Fibroblast of lung (primary cell): Measurements from ENCODE around the gene HM13. TPM values are rescaled to one million over a fixed set of nuclear protein-coding genes. Genes with fewer than 3 reads are reported as not detected.
A peak's percentile ranks its signal among the peaks of the same experiment; 100 is the strongest.
"Not testable (repeated sequence)": the region's sequence is repeated elsewhere in the genome, so short reads cannot be mapped to it uniquely, and the experiment has no call there.

ENCODE experiments used
- DNase-seq, 2 donors: peaks; one replicate each; pipeline versions ENCODE4 v3.0.0 to v3.0.0-alpha.2; 2010; ENCODE audit warnings: low read depth in 2 of 2
- H2AFZ ChIP-seq: 2 replicates; pipeline ENCODE4 v1.5.1; 2012; ENCODE audit warnings: low read length, control low read depth, inconsistent platforms
- H3K27ac ChIP-seq: 2 replicates; pipeline ENCODE4 v1.5.1; 2011; ENCODE audit warnings: low read length, control low read depth; ENCODE audit not compliant: insufficient read depth
- H3K27me3 ChIP-seq: 2 replicates; pipeline ENCODE4 v1.5.1; 2011; ENCODE audit warnings: mild to moderate bottlenecking, low read length; ENCODE audit not compliant: control insufficient read depth, insufficient read depth
- H3K36me3 ChIP-seq: 2 replicates; pipeline ENCODE4 v1.5.1; 2011; ENCODE audit warnings: low read length; ENCODE audit not compliant: control insufficient read depth, insufficient read depth
- H3K4me1 ChIP-seq: 2 replicates; pipeline ENCODE4 v1.5.1; 2011; ENCODE audit warnings: low read length; ENCODE audit not compliant: control insufficient read depth, insufficient read depth; ENCODE audit errors: extremely low read depth
- H3K4me2 ChIP-seq: 2 replicates; pipeline ENCODE4 v1.5.1; 2011; ENCODE audit warnings: low read length, control low read depth; ENCODE audit not compliant: insufficient read depth; ENCODE audit errors: extremely low read depth
- H3K4me3 ChIP-seq, 4 experiments: fragments of 200-600 bp in 1 of 4; sonication (generic) in 1 of 4; replicated peaks in 1 of 4; 2 replicates each; pipeline ENCODE4 v1.5.1; 2011 to 2016; ENCODE audit warnings: low read length in 4 of 4, low read depth in 3 of 4, mild to moderate bottlenecking in 3 of 4, control low read depth in 2 of 4, inconsistent platforms in 1 of 4, mixed read lengths in 1 of 4; ENCODE audit not compliant: insufficient read depth in 1 of 4; ENCODE audit errors: control extremely low read depth in 1 of 4
- H3K79me2 ChIP-seq: 2 replicates; pipeline ENCODE4 v1.5.1; 2012; ENCODE audit warnings: mild to moderate bottlenecking, low read length, inconsistent platforms; ENCODE audit not compliant: control insufficient read depth, insufficient read depth
- H3K9ac ChIP-seq: 2 replicates; pipeline ENCODE4 v1.5.1; 2011; ENCODE audit warnings: mild to moderate bottlenecking, low read length, control low read depth; ENCODE audit not compliant: insufficient read depth
- H3K9me3 ChIP-seq: 2 replicates; pipeline ENCODE4 v1.5.1; 2012; ENCODE audit warnings: low read depth, low read length; ENCODE audit not compliant: control insufficient read depth, insufficient read depth
- H4K20me1 ChIP-seq: 2 replicates; pipeline ENCODE4 v1.5.1; 2011; ENCODE audit warnings: low read length; ENCODE audit not compliant: control insufficient read depth, insufficient read depth; ENCODE audit errors: extremely low read depth
- EZH2 ChIP-seq: IDR thresholded peaks from 2 replicates; pipeline ENCODE4 v1.5.1; 2012; ENCODE audit warnings: low read length, control low read depth, mild to moderate bottlenecking; ENCODE audit errors: missing control alignments
- polyA plus RNA-seq, 2 donors: library from polyadenylated mRNA; depleted of rRNA in 1 of 2; stranded (reverse) in 1 of 2; unstranded in 1 of 2; fragments of >200 nt; gene quantifications; 2 replicates each; pipeline ENCODE4 v1.2.1, GENCODE V29; 2011 to 2012; ENCODE audit warnings: missing spikeins in 1 of 2
- total RNA-seq: library from RNA; depleted of rRNA; stranded (reverse); fragments of >200 nt; gene quantifications from 2 replicates; pipeline ENCODE4 v1.2.1, GENCODE V29; 2014
- TF ChIP-seq, protein P1 (sequence below), 2 donors: IDR thresholded peaks in 1 of 2; conservative IDR thresholded peaks in 1 of 2; 1 replicate in 1 of 2; 2 replicates in 1 of 2; pipeline ENCODE4 v1.5.1; 2011 to 2012; ENCODE audit warnings: low read length in 2 of 2, control low read depth in 1 of 2, inconsistent platforms in 1 of 2, low read depth in 1 of 2, mild to moderate bottlenecking in 1 of 2

HM13 gene
- total and polyA plus RNA-seq, 2 donors (not counting 1 experiment from before 2014, with no cell fraction given): 52.5 to 157 TPM

DNA sequence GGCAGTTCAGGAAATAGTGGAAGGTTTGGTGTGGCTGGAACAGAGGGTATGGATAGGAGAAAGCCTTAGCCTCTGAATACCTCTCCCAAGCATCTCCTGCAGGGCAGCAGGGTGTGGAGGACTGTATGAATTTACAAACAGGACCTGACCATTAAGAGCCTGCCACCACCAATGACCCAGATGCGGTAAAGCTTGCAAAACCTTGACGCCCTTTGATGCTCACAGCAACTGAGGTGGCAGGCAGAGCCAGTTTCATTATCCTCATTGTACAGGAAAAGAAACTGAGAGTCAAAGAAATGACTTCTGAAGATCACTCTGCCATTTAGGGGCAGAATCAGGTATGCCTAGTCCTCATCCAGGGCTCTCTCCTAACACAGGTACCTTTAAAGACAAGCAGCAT lies 2.4 kb downstream of the HM13 start:
- peak overlapping the region in 2 of 4 experiments; percentile 96 to 98 for H3K4me3 ChIP-seq
- H3K4me1 ChIP-seq: peaks cover 10% of the 10 kb centered on the region
- DNase-seq: no peak
- TF ChIP-seq, protein P1, sequence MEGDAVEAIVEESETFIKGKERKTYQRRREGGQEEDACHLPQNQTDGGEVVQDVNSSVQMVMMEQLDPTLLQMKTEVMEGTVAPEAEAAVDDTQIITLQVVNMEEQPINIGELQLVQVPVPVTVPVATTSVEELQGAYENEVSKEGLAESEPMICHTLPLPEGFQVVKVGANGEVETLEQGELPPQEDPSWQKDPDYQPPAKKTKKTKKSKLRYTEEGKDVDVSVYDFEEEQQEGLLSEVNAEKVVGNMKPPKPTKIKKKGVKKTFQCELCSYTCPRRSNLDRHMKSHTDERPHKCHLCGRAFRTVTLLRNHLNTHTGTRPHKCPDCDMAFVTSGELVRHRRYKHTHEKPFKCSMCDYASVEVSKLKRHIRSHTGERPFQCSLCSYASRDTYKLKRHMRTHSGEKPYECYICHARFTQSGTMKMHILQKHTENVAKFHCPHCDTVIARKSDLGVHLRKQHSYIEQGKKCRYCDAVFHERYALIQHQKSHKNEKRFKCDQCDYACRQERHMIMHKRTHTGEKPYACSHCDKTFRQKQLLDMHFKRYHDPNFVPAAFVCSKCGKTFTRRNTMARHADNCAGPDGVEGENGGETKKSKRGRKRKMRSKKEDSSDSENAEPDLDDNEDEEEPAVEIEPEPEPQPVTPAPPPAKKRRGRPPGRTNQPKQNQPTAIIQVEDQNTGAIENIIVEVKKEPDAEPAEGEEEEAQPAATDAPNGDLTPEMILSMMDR (conservative IDR thresholded peaks at IDR 0.05 in 1 of 2, IDR thresholded peaks at IDR 0.05 in 1 of 2; ENCODE audit: low read depth in 1 of 2, low read length in 2 of 2): no peak
- no peak for TF ChIP-seq EZH2
- H4K20me1 ChIP-seq: no peaks in the 10 kb centered on the region
- no peak overlapping the region for H3K9ac ChIP-seq
- peaks cover 68% of the 10 kb centered on the region for H3K79me2 ChIP-seq
- no peaks in the 10 kb centered on the region for H3K27me3 ChIP-seq
- H2AFZ ChIP-seq: no peak overlapping the region
- peak overlapping the region; percentile 1 for H3K4me2 ChIP-seq
- peak overlapping the region; percentile 31 for H3K27ac ChIP-seq
- peaks cover 3% of the 10 kb centered on the region for H3K36me3 ChIP-seq
- H3K9me3 ChIP-seq: no peaks in the 10 kb centered on the region

GRCh38 chr20:31517373-31517772 lies 3.1 kb downstream of the HM13 start:
- no peaks in the 10 kb centered on the region for H4K20me1 ChIP-seq
- TF ChIP-seq, protein P1 (conservative IDR thresholded peaks at IDR 0.05 in 1 of 2, IDR thresholded peaks at IDR 0.05 in 1 of 2; ENCODE audit: low read depth in 1 of 2, low read length in 2 of 2): peak; percentile 41 to 49
- no peak for TF ChIP-seq EZH2
- H3K4me1 ChIP-seq: peaks cover 10% of the 10 kb centered on the region
- no peaks in the 10 kb centered on the region for H3K27me3 ChIP-seq
- H3K4me2 ChIP-seq: peak overlapping the region; percentile 40
- peak overlapping the region; percentile 31 for H3K27ac ChIP-seq
- H3K9me3 ChIP-seq: no peaks in the 10 kb centered on the region
- H3K79me2 ChIP-seq: peaks cover 73% of the 10 kb centered on the region
- H3K9ac ChIP-seq: no peak overlapping the region
- no peak overlapping the region for H2AFZ ChIP-seq
- H3K4me3 ChIP-seq: peak overlapping the region in 1 of 4 experiments; percentile 98
- peaks cover 3% of the 10 kb centered on the region for H3K36me3 ChIP-seq
- DNase-seq: peak; percentile 60 to 61

DNA sequence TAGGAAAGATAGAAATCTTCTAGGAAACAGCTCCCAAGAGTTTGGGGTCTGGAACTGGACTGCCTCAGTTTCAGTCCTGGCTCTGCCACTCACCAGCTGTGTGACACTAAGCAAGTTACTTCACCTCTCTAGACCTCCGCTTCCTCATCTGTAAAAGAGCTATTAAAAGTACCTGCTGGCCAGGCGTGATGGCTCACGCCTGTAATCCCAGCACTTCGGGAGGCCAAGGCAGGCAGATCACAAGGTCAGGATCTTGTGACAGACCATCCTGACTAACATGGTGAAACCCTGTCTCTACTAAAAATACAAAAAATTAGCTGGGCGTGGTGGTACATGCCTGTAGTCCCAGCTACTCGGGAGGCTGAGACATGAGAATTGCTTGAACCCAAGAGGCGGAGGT lies 7.0 kb downstream of the HM13 start:
- H3K4me3 ChIP-seq, H3K27ac ChIP-seq, H4K20me1 ChIP-seq: not testable (repeated sequence)

More for the DNA sequence above, 7.0 kb downstream of the HM13 start:
- not testable (repeated sequence) for DNase-seq, H3K27me3 ChIP-seq, H3K9ac ChIP-seq, H3K4me1 ChIP-seq, H3K9me3 ChIP-seq, H2AFZ ChIP-seq, H3K4me2 ChIP-seq, H3K36me3 ChIP-seq
- H3K79me2 ChIP-seq: peaks cover 79% of the 10 kb centered on the region
